ENCODE measurements around the gene ZFAND3.

The ZFAND3 gene

GRCh38 chr6:38142178-38142902 lies 322.8 kb downstream of the ZFAND3 start:
- no peak for DNase-seq

- DNase-seq: no peak
Measured at GRCh38 chr6:38143191-38144150, 323.9 kb downstream of the ZFAND3 start.

GRCh38 chr6:38144365-38144945 lies 324.9 kb downstream of the ZFAND3 start:
- no peak for DNase-seq

GRCh38 chr6:38146021-38146733 lies 326.6 kb downstream of the ZFAND3 start:
- DNase-seq: no peak

- no peak for DNase-seq
Measured at GRCh38 chr6:38146734-38147027, 327.2 kb downstream of the ZFAND3 start.

- no peak for DNase-seq
Measured at GRCh38 chr6:38148606-38149005, 329.1 kb downstream of the ZFAND3 start.

- DNase-seq: no peak
Measured at GRCh38 chr6:38149531-38149930, 330.0 kb downstream of the ZFAND3 start.

- no peak for DNase-seq
Measured at GRCh38 chr6:38150021-38150420, 330.5 kb downstream of the ZFAND3 start.

GRCh38 chr6:38150681-38151296 lies 331.3 kb downstream of the ZFAND3 start:
- DNase-seq: no peak

- no peak for DNase-seq
Measured at GRCh38 chr6:38151580-38152500, 332.3 kb downstream of the ZFAND3 start.

- DNase-seq: no peak
Measured at GRCh38 chr6:38152620-38153019, 333.1 kb downstream of the ZFAND3 start.

GRCh38 chr6:38153076-38153797 lies 333.7 kb downstream of the ZFAND3 start:
- no peak for DNase-seq

- no peak for DNase-seq
Measured at GRCh38 chr6:38153798-38154345, 334.3 kb downstream of the ZFAND3 start.

- no peak for DNase-seq
Measured at GRCh38 chr6:38154731-38155130, 335.2 kb downstream of the ZFAND3 start.

- DNase-seq: no peak
Measured at GRCh38 chr6:38155144-38155543, 335.6 kb downstream of the ZFAND3 start.

GRCh38 chr6:38155621-38156204 lies 336.2 kb downstream of the ZFAND3 start:
- no peak for DNase-seq

GRCh38 chr6:38156818-38157565 lies 337.5 kb downstream of the ZFAND3 start:
- DNase-seq: no peak

GRCh38 chr6:38157905-38158304 lies 338.4 kb downstream of the ZFAND3 start:
- no peak for DNase-seq

GRCh38 chr6:38158762-38159350 lies 339.3 kb downstream of the ZFAND3 start:
- DNase-seq: no peak

Data from NCI-H2171 (cell line).